Measurements from ENCODE around the gene SLC5A1. TPM values are rescaled to one million over a fixed set of nuclear protein-coding genes. Genes with fewer than 3 reads are reported as not detected.

The SLC5A1 gene
- total RNA-seq, 1 donor, result under 0.01 TPM

- no peak for DNase-seq (ENCODE audit: low read depth)
- H3K4me3 ChIP-seq (ENCODE audit: low read depth, low read length), result no peak overlapping the region
- TF ChIP-seq, protein P1, sequence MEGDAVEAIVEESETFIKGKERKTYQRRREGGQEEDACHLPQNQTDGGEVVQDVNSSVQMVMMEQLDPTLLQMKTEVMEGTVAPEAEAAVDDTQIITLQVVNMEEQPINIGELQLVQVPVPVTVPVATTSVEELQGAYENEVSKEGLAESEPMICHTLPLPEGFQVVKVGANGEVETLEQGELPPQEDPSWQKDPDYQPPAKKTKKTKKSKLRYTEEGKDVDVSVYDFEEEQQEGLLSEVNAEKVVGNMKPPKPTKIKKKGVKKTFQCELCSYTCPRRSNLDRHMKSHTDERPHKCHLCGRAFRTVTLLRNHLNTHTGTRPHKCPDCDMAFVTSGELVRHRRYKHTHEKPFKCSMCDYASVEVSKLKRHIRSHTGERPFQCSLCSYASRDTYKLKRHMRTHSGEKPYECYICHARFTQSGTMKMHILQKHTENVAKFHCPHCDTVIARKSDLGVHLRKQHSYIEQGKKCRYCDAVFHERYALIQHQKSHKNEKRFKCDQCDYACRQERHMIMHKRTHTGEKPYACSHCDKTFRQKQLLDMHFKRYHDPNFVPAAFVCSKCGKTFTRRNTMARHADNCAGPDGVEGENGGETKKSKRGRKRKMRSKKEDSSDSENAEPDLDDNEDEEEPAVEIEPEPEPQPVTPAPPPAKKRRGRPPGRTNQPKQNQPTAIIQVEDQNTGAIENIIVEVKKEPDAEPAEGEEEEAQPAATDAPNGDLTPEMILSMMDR (IDR thresholded peaks at IDR 0.05; ENCODE audit: insufficient read depth, low read length), result no peak
Measured at GRCh38 chr22:32030518-32031247, 12.4 kb upstream of the SLC5A1 start.

DNA sequence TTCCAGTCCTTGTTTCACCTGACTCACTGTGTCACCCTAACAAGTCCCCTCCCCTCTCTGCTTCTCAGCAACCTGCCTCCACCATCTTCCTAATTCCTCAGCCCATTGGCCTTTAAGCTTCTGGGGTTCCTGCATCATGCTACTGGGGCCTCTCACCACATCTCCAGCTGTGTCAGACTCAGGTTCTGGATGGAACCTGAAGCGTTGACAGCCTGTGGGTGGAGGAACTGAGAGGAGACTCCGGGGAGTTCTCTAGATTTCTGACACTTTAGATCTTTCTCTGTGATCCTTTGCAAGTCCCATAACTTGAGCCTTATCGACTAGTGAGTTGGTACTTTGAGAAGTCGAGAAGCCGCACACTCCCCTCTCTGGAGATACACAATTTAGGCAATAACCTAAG, 11.6 kb upstream of the SLC5A1 start:
- no peak overlapping the region for H3K4me3 ChIP-seq (ENCODE audit: low read depth, low read length)
- TF ChIP-seq, protein P1 (IDR thresholded peaks at IDR 0.05; ENCODE audit: insufficient read depth, low read length), result no peak
- no peak for DNase-seq (ENCODE audit: low read depth)

- TF ChIP-seq, protein P1 (IDR thresholded peaks at IDR 0.05; ENCODE audit: insufficient read depth, low read length), result no peak
- no peak overlapping the region for H3K4me3 ChIP-seq (ENCODE audit: low read depth, low read length)
- DNase-seq (ENCODE audit: low read depth), result no peak
Measured at GRCh38 chr22:32034275-32034674, 8.8 kb upstream of the SLC5A1 start.

- H3K4me3 ChIP-seq (ENCODE audit: low read depth, low read length), result no peak overlapping the region
- DNase-seq (ENCODE audit: low read depth), result no peak
- TF ChIP-seq, protein P1 (IDR thresholded peaks at IDR 0.05; ENCODE audit: insufficient read depth, low read length), result no peak
Measured at GRCh38 chr22:32037236-32037635, 5.8 kb upstream of the SLC5A1 start.

- TF ChIP-seq, protein P1 (IDR thresholded peaks at IDR 0.05; ENCODE audit: insufficient read depth, low read length), result no peak
- H3K4me3 ChIP-seq (ENCODE audit: low read depth, low read length), result no peak overlapping the region
- DNase-seq (ENCODE audit: low read depth), result no peak
Measured at GRCh38 chr22:32040324-32040904, 2.6 kb upstream of the SLC5A1 start.

GRCh38 chr22:32043391-32043790, 330 bp downstream of the SLC5A1 start:
- TF ChIP-seq, protein P1 (IDR thresholded peaks at IDR 0.05; ENCODE audit: insufficient read depth, low read length), result no peak
- no peak overlapping the region for H3K4me3 ChIP-seq (ENCODE audit: low read depth, low read length)
- DNase-seq (ENCODE audit: low read depth), result no peak

All from fibroblast of the aortic adventitia (primary cell).